Fibroblast of skin of right quadriceps (primary cell): ENCODE results near the gene NUDCD2.
"Not testable (repeated sequence)": the region's sequence is repeated elsewhere in the genome, so short reads cannot be mapped to it uniquely, and the experiment has no call there.

Source experiments
- DNase-seq: peaks from one replicate; pipeline ENCODE4 v3.0.0-alpha.2; 2013

The NUDCD2 gene

GRCh38 chr5:163463063-163463435 is 3.1 kb upstream of the NUDCD2 start:
- peak; percentile 23 for DNase-seq

DNA sequence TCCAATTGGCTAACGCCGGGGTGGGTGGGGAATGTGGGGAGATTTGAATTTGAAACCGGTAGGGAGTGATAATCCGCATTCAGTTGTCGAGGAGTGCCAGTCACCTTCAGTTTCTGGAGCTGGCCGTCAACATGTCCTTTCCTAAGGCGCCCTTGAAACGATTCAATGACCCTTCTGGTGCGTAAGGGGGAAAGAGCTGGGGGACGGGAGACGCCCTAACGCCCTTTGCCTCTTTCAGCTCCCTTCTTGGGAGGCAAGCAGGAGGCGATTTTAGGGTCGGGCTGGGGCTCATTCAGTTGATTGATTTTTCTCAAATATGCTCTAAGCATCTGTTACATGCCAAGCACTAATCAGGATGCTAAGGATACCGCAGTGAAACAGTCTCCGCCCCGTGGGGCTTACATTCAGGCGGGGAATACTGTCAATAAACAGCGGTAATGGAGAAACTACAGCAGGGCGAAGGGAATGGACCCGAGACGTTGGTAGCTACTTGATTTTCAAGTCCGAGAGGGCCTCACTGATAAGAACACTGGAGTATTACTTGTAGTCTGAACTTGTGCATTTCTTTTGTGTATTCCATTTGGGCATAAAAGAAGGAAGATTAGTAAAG is 765 bp upstream of the NUDCD2 start, which contains the start of gene HMMR:
Gene HMMR, plus strand, starts transcription at position 71 of the 610 bp plus-strand sequence. Its CDS starts 61 bp downstream, at position 132.
- DNase-seq, result no peak

GRCh38 chr5:163459462-163459818 is 462 bp downstream of the NUDCD2 start:
- DNase-seq, result peak; percentile 17

- DNase-seq, result no peak
Measured at GRCh38 chr5:163458778-163459385, 1.0 kb downstream of the NUDCD2 start.

- no peak for DNase-seq
Measured at GRCh38 chr5:163456840-163457239, 3.1 kb downstream of the NUDCD2 start.

- DNase-seq, result no peak
Measured at GRCh38 chr5:163456029-163456589, 3.8 kb downstream of the NUDCD2 start.

GRCh38 chr5:163455406-163455805 is 4.5 kb downstream of the NUDCD2 start:
- DNase-seq, result not testable (repeated sequence)

- no peak for DNase-seq
Measured at GRCh38 chr5:163453705-163454104, 6.2 kb downstream of the NUDCD2 start.

DNA sequence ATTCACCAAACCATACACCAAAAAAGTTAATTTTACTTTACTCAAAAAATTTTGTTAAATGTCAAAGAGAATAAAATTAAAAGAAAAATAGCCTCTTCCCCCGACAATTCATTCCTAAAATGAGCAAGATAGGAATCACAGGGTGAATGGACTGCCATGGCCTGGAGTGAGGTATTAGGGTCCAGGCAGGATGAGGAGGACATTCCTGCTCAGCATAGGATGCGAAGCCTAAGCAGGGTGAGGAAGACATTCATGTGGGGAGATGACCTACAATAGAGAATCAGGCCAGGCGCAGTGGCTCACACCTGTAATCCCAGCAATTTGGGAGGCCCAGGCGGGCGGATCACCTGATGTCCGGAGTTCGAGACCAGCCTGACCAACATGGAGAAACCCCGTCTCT is 8.4 kb downstream of the NUDCD2 start:
- DNase-seq, result no peak

DNA sequence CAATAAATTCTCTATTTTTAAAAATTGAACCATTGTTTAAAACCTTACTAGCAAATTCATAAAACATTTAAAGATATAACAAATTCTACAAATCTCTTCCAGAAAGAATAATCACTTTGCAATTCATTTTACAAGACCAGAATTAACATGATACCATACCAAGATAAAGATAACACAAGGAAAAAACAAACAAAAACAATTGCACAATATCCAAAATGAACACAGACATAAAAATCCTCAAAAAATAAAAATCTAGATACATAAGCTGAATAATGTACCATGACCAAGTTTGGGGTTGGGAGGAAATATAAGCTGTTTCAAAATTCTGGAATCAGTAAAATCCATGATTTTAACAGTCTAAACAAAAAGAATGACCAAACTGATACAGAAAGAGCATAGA is 11.4 kb downstream of the NUDCD2 start:
- DNase-seq, result no peak

GRCh38 chr5:163447875-163448274 is 12.0 kb downstream of the NUDCD2 start:
- DNase-seq, result no peak

DNA sequence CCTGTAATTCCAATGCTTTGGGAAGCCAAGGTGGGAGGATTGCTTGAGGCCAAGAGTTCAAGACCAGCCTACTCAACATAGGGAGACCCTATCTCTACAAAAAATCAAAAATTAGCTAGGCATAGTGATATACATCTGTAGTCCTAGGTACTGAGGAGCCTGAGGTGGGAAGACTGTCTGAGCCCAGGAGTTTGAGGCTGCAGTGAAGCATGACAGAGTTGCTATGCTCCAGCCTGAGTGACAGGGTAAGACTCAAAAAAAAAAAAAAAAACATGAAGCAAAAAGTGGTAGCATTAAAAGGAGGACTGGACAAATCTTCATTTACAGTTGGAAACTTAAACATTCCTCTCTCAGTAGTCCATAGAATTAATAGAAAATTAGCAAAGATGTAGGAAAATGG is 12.7 kb downstream of the NUDCD2 start:
- DNase-seq, result no peak

DNA sequence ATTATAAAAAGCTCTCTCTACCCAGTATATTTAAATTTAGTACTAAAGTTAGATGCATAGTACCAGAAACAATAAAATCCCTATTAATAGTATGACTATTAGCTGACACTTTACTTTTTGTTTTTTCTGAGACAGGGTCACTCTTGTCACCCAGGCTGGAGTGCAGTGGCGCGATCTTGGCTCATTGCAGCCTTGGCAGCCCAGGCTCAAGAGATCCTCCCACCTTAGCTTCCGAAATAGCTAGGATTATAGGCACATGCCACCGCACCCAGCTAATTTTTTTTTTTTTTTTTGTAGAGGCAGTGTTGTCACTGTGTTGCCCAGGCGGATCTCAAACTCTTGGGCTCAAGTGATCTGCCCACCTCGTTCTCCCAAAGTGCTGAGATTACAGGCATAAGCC is 14.6 kb downstream of the NUDCD2 start:
- DNase-seq, result no peak

DNA sequence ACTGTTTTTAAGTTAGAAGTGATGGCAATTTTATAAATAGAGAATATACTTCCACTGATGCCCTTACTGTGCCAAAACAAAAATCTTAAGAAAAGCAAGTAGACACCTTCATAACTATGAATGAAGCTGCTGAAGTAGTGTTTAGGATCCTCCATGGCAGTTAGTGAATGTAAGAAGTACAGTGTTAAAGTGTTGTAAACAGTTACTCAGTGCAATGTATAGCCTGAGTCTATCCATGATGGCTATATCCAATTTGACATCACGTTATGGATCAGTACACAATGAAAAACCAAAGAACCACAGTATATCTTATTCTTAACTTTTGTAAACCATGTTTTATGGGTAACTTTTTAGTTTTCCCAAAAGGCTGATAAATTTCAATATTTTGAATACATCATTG is 15.4 kb downstream of the NUDCD2 start:
- DNase-seq, result no peak

DNA sequence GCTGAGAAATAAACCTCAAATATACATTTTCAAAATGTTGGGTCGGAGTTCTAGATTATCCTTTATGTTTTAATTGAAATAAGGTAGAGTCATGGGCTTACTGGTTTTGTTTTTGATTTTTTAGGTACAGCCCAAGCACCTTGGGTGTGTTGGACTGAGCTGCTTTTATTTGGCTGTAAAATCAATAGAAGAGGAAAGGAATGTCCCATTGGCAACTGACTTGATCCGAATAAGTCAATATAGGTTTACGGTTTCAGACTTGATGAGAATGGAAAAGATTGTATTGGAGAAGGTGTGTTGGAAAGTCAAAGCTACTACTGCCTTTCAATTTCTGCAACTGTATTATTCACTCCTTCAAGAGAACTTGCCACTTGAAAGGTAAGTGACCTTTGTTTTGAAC is 18.9 kb downstream of the NUDCD2 start:
- no peak for DNase-seq

DNA sequence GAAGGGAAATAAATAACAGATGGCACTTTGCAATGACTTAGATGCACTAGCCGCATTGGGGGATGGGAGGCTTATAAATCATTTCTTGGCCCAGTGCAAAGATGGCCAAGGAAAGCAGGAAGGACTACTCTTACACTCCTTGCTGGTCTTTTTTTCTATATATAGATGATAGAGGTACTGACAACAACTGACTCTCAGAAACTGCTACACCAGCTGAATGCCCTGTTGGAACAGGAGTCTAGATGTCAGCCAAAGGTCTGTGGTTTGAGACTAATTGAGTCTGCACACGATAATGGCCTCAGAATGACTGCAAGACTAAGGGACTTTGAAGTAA is 20.8 kb downstream of the NUDCD2 start:
- peak; percentile 58 for DNase-seq

- peak; percentile 95 for DNase-seq
Measured at GRCh38 chr5:163437309-163438182, 22.4 kb downstream of the NUDCD2 start, which contains the start of gene CCNG1. TSS of gene CCNG1 (plus strand) at chr5:163437595. CDS start at chr5:163439257, 1,662 bp downstream.

GRCh38 chr5:163437011-163437308 is 22.9 kb downstream of the NUDCD2 start:
- no peak for DNase-seq

DNA sequence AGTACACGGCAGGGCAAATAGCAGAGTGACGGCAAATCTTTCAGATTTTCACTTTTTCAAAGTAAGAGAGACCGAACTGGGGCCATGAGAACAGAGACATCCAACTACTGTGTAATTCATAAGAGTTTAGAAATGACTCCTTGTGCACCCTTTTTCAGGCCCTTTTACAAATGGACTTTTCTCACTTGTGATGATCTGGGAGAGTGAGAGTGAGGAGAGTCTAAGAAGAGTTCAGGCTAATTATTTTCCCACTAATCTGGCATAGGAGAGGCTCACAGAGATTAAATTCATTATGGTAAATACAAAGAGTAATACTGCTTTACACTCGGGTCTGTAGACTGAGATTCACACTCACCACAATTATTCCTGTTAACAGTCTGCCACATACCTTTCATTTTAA is 23.4 kb downstream of the NUDCD2 start:
- DNase-seq, result no peak

- DNase-seq, result no peak
Measured at GRCh38 chr5:163434401-163434866, 25.5 kb downstream of the NUDCD2 start.

DNA sequence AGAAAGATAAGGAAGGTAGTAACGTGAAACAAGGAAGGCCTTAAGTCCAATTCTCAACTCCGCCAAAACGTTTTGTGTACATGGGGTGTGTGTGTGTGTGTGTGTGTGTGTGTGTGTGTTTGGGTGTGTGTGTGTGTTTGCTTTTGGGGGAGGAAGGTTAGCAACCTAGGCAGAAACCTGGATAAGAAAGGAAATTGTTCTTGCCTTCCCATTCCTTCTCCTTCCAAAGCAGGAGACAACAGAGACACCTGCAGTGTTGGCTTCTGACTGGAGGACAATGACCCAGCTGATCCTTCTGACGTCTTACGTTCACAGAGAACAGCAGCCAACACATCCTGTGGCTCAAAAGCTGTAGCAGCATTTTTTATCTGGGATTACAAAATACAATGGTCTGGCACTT is 26.6 kb downstream of the NUDCD2 start:
- no peak for DNase-seq

GRCh38 chr5:163432544-163432943 is 27.4 kb downstream of the NUDCD2 start:
- no peak for DNase-seq

- DNase-seq, result not testable (repeated sequence)
Measured at GRCh38 chr5:163426128-163426527, 33.8 kb downstream of the NUDCD2 start.

- DNase-seq, result no peak
Measured at GRCh38 chr5:163424836-163425235, 35.1 kb downstream of the NUDCD2 start.
